Measurements from ENCODE around the gene P3H2.

Gene P3H2

DNA sequence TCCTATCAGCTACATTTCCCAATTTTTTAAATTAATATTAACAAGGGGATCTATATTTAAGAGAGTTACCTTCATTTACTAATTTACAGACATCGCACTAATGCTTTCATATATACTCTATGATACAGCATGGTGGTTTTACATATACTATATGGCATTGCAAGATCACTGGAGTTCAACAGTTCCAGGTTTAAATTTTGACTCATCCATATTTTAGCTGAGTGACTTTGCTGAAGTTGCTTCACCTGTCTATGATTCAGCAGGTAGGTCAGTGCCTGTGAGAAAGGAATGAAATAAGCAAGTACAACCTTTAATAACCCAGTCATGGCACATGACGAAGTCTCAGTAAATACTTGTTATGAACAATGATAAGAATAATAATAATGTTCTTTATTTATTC, 211.1 kb downstream of the P3H2 start:
- in situ Hi-C loops (cut with MboI; ENCODE audit: low sequenced_read_pairs), result no loop called here

DNA sequence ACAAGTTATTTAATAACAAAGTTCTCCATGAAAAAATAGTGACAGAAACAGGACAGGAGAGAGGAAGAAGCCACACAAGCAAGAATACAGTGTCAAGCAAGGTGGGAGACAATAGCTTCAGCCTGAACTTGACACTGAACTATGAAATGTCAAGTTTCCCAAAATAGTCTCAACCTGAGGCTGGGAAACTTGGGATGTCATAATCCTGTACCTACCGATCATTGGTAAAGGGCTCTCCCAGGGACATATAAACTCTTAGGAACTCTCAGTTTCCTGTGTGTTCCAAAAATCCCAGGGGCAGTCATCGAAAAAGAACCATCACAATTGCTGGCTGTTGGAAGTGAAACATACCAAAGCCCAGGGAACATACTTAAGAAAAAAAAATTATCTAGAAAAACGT, 211.6 kb downstream of the P3H2 start:
- in situ Hi-C loops (cut with MboI; ENCODE audit: low sequenced_read_pairs), result no loop called here

DNA sequence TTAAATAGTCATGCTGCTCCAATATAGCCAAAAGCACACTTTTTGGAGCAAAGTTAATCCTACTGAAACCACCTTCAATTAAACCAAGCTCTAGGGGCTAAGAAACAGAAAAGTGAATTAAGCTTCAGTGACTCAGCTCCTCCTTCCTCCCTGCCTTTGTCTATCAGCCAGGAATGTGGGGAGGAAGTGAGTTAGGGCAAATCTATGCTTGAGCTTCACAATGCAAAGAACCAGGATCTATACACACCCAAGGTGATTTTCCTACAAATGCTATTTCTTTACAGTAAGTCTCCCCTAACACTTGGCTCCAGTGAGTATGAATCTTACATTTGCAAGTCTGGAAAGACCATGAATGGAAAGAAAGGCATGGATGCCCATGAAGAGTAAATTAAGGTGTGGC, 212.1 kb downstream of the P3H2 start:
- in situ Hi-C loops (cut with MboI; ENCODE audit: low sequenced_read_pairs), result no loop called here

- in situ Hi-C loops (cut with MboI; ENCODE audit: low sequenced_read_pairs), result no loop called here
Observed at GRCh38 chr3:189907803-189908202, 212.9 kb downstream of the P3H2 start.

Measured in HL-60/S4 (cell line).